GM18909 (cell line): ENCODE data around the gene GAL3ST3.

ENCODE experiments used
- ATAC-seq: cut with Tn5 transposase; IDR thresholded peaks from one replicate; pipeline ENCODE4 v1.9.1; 2021; ENCODE audit warnings: mild to moderate bottlenecking; ENCODE audit not compliant: unreplicated experiment, poor library complexity

The GAL3ST3 gene

GRCh38 chr11:66070604-66071380, 21.8 kb upstream of the GAL3ST3 start:
- peak; percentile 13 for ATAC-seq

- ATAC-seq: peak; percentile 52
Observed at GRCh38 chr11:66069715-66070603, 21.0 kb upstream of the GAL3ST3 start, which contains the start of gene PACS1. Gene PACS1, plus strand, starts transcription at chr11:66070272. Its CDS starts 215 bp downstream, at chr11:66070487.

GRCh38 chr11:66068923-66069714, 20.2 kb upstream of the GAL3ST3 start:
- ATAC-seq: peak; percentile 7

- no peak for ATAC-seq
Observed at GRCh38 chr11:66068154-66068821, 19.3 kb upstream of the GAL3ST3 start.

GRCh38 chr11:66067640-66068039, 18.7 kb upstream of the GAL3ST3 start:
- no peak for ATAC-seq

- ATAC-seq: no peak
Observed at GRCh38 chr11:66066751-66067150, 17.8 kb upstream of the GAL3ST3 start.

- no peak for ATAC-seq
Observed at GRCh38 chr11:66064571-66064970, 15.6 kb upstream of the GAL3ST3 start.

GRCh38 chr11:66063900-66064299, 14.9 kb upstream of the GAL3ST3 start:
- ATAC-seq: no peak

GRCh38 chr11:66062408-66062807, 13.4 kb upstream of the GAL3ST3 start:
- ATAC-seq: no peak

GRCh38 chr11:66061268-66061667, 12.3 kb upstream of the GAL3ST3 start:
- no peak for ATAC-seq

GRCh38 chr11:66059966-66060680, 11.2 kb upstream of the GAL3ST3 start:
- no peak for ATAC-seq

GRCh38 chr11:66056501-66056900, 7.5 kb upstream of the GAL3ST3 start:
- no peak for ATAC-seq

GRCh38 chr11:66055021-66055420, 6.1 kb upstream of the GAL3ST3 start:
- ATAC-seq: no peak

GRCh38 chr11:66052664-66052982, 3.7 kb upstream of the GAL3ST3 start:
- no peak for ATAC-seq

GRCh38 chr11:66051766-66052663, 3.1 kb upstream of the GAL3ST3 start, which contains the start of gene SF3B2:
Gene SF3B2, plus strand, starts transcription at chr11:66052364. Its CDS starts 21 bp downstream, at chr11:66052385.
- ATAC-seq: peak; percentile 95

GRCh38 chr11:66051371-66051765, 2.4 kb upstream of the GAL3ST3 start:
- no peak for ATAC-seq

- no peak for ATAC-seq
Observed at GRCh38 chr11:66050581-66051231, 1.7 kb upstream of the GAL3ST3 start.
